ENCODE results near the gene WDR17.

DNA sequence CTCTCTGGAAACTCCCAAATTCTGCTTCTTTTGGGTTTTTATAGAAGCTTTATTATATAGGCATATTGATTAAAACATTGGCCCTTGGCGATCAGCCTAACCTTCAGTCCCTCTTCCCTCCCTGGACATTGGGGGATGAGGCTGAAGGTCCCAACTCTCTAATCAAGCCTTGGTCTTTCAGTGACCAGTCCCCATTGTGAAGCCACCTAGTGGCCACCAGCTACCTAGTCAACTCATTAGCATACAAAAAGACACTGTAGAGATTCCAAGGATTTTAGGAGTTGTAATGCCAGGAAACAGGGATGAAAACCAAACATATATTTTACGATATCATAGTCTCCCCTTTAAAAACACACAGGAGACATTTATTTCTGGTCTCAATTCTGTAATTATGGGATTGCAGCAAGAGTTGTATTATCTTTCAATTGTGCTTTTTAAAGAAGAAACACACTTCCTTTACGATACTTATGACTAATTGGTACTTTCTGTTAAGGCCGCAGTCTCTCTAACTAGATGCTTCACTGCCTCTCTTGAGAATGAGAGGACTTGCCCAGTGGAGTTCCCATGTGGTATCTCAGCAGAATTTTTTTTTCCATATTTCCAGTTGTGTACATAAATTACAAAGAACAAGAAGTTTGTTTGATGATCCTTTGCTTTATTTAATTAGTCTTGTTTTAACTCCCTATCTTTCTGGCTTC lies 58.2 kb downstream of the WDR17 start:
- no peak for TF ChIP-seq EP300 (IDR thresholded peaks at IDR 0.05; ENCODE audit: borderline replicate concordance)
- TF ChIP-seq TCF12 (IDR thresholded peaks at IDR 0.05; ENCODE audit: low read depth), result no peak
- no peak for TF ChIP-seq YY1 (IDR thresholded peaks at IDR 0.05; ENCODE audit: low read depth)
- TF ChIP-seq, protein P1, sequence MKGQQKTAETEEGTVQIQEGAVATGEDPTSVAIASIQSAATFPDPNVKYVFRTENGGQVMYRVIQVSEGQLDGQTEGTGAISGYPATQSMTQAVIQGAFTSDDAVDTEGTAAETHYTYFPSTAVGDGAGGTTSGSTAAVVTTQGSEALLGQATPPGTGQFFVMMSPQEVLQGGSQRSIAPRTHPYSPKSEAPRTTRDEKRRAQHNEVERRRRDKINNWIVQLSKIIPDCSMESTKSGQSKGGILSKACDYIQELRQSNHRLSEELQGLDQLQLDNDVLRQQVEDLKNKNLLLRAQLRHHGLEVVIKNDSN (IDR thresholded peaks at IDR 0.05), result no peak
- no peak for TF ChIP-seq EGR1 (IDR thresholded peaks at IDR 0.05)
- no peak for TF ChIP-seq NFIC (IDR thresholded peaks at IDR 0.05)
- no peak for TF ChIP-seq TAF1 (IDR thresholded peaks at IDR 0.05; ENCODE audit: low read depth)
- TF ChIP-seq RAD21 (IDR thresholded peaks at IDR 0.05; ENCODE audit: low read depth), result peak; percentile 46; the same call in 1 of the 2 replicates
- TF ChIP-seq, protein P2, sequence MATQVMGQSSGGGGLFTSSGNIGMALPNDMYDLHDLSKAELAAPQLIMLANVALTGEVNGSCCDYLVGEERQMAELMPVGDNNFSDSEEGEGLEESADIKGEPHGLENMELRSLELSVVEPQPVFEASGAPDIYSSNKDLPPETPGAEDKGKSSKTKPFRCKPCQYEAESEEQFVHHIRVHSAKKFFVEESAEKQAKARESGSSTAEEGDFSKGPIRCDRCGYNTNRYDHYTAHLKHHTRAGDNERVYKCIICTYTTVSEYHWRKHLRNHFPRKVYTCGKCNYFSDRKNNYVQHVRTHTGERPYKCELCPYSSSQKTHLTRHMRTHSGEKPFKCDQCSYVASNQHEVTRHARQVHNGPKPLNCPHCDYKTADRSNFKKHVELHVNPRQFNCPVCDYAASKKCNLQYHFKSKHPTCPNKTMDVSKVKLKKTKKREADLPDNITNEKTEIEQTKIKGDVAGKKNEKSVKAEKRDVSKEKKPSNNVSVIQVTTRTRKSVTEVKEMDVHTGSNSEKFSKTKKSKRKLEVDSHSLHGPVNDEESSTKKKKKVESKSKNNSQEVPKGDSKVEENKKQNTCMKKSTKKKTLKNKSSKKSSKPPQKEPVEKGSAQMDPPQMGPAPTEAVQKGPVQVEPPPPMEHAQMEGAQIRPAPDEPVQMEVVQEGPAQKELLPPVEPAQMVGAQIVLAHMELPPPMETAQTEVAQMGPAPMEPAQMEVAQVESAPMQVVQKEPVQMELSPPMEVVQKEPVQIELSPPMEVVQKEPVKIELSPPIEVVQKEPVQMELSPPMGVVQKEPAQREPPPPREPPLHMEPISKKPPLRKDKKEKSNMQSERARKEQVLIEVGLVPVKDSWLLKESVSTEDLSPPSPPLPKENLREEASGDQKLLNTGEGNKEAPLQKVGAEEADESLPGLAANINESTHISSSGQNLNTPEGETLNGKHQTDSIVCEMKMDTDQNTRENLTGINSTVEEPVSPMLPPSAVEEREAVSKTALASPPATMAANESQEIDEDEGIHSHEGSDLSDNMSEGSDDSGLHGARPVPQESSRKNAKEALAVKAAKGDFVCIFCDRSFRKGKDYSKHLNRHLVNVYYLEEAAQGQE (IDR thresholded peaks at IDR 0.05; ENCODE audit: low read depth), result no peak
- TF ChIP-seq TEAD4 (IDR thresholded peaks at IDR 0.05), result no peak
- TF ChIP-seq CREB1 (IDR thresholded peaks at IDR 0.05; ENCODE audit: low read depth), result no peak

All from Ishikawa (cell line).